ENCODE data around the gene RHOD. TPM values are rescaled to one million over a fixed set of nuclear protein-coding genes. Genes with fewer than 3 reads are reported as not detected.

RHOD gene
- total and polyA plus RNA-seq, 2 donors from 2014 or later: 20.9 to 50.2 TPM

DNA sequence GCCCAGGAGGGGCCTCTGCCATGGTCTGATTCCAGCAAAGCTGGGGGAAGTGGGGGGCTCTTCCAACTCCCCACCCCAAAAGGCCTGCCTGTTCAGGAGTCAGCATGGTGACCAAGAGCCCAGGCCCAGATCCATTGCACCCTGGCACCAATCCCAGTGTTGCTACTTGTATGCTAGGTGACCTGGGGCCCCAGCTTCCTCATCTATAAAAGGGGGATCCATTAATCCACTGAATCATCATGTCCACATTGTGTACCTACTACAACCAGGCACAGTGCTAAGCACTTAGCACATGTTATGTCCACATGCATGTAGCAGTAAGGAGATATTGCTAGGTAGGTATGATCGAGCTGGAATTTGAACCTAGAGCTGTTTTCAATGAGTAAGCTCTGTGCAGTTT is 31.7 kb upstream of the RHOD start:
- intact Hi-C loops (cut with DNase I): no loop called here
- TF ChIP-seq CTCF (IDR thresholded peaks at IDR 0.05; ENCODE audit: borderline replicate concordance, extremely low read depth, insufficient read depth): no peak
- Histone ChIP-seq H3K27ac (ENCODE audit: low read depth in 2 of 2, low read length in 2 of 2) (no peak overlapping the region), H3K4me3 (ENCODE audit: low read length in 3 of 3) (no peak overlapping the region), H3K4me1 (ENCODE audit: control insufficient read depth in 2 of 3, insufficient read depth in 2 of 3, low read depth in 1 of 3, low read length in 3 of 3) (peaks cover 0 to 5% (median 5%) of the 10 kb centered on the region in 3 donors), H3K27me3 (ENCODE audit: control insufficient read depth, insufficient read depth, low read length) (peaks cover 2% of the 10 kb centered on the region), H3K9me3 (ENCODE audit: control insufficient read depth in 2 of 3, insufficient read depth in 1 of 3, low read length in 3 of 3) (no peaks in the 10 kb centered on the region), H3K36me3 (ENCODE audit: control insufficient read depth in 2 of 3, insufficient read depth in 3 of 3, low read length in 3 of 3) (no peaks in the 10 kb centered on the region), H3K9ac (ENCODE audit: low read length in 3 of 3) (no peak overlapping the region)
- DNase-seq (no peak), FAIRE-seq (no peak)

DNA sequence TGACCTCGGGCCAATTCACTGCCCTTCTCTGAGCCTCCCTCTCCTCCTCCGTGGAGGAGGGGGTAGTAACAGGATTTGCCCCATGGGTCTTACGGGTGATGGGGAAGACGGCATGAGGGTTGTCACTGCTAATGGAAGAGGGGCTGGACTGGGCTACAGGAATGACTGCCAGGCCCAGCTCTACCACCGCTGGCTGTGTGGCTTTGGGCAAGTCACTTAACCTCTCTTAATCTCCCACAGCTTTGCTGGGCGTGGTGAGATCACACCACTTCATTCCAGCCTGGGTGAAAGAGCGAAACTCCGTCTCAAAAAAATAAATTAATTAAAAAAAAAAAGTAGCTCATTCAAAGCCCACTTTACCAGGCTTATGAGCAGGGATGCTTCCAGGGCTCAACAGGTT is 30.9 kb upstream of the RHOD start:
- FAIRE-seq: no peak
- no peak overlapping the region for H3K27ac ChIP-seq (ENCODE audit: low read depth in 2 of 2, low read length in 2 of 2)
- H3K4me3 ChIP-seq (ENCODE audit: low read length in 3 of 3): no peak overlapping the region
- no peaks in the 10 kb centered on the region for H3K9me3 ChIP-seq (ENCODE audit: control insufficient read depth in 2 of 3, insufficient read depth in 1 of 3, low read length in 3 of 3)
- H3K27me3 ChIP-seq (ENCODE audit: control insufficient read depth, insufficient read depth, low read length): peaks cover 2% of the 10 kb centered on the region
- no peak for DNase-seq
- H3K36me3 ChIP-seq (ENCODE audit: control insufficient read depth in 2 of 3, insufficient read depth in 3 of 3, low read length in 3 of 3): no peaks in the 10 kb centered on the region
- no peak overlapping the region for H3K9ac ChIP-seq (ENCODE audit: low read length in 3 of 3)
- no peak for TF ChIP-seq CTCF (IDR thresholded peaks at IDR 0.05; ENCODE audit: borderline replicate concordance, extremely low read depth, insufficient read depth)
- intact Hi-C loops (cut with DNase I): no loop called here
- H3K4me1 ChIP-seq (ENCODE audit: control insufficient read depth in 2 of 3, insufficient read depth in 2 of 3, low read depth in 1 of 3, low read length in 3 of 3): peaks cover 0 to 5% (median 5%) of the 10 kb centered on the region in 3 donors

DNA sequence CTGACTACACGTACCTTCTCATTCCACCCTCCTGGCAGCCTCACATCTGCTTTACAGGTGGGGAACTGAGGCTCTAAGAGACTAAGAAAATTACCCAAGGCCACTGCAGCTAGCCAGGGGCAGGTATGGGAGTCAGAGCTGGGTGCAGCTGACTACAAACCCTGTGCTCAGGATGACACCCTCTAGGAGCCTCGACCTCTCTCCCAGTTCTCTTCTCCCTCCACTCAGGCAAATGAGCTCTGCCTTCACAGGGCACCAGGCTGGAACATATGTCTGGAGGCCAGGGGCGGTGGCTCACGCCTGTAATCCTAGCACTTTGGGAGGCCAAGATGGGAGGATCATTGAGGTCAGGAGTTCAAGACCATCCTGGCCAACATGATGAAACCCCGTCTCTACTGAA is 29.7 kb upstream of the RHOD start:
- Histone ChIP-seq H3K27me3 (ENCODE audit: control insufficient read depth, insufficient read depth, low read length) (peaks cover 2% of the 10 kb centered on the region), H3K4me1 (ENCODE audit: control insufficient read depth in 2 of 3, insufficient read depth in 2 of 3, low read depth in 1 of 3, low read length in 3 of 3) (peaks cover 0 to 5% (median 5%) of the 10 kb centered on the region in 3 donors), H3K27ac (ENCODE audit: low read depth in 2 of 2, low read length in 2 of 2) (no peak overlapping the region), H3K4me3 (ENCODE audit: low read length in 3 of 3) (no peak overlapping the region), H3K9me3 (ENCODE audit: control insufficient read depth in 2 of 3, insufficient read depth in 1 of 3, low read length in 3 of 3) (no peaks in the 10 kb centered on the region), H3K9ac (ENCODE audit: low read length in 3 of 3) (no peak overlapping the region), H3K36me3 (ENCODE audit: control insufficient read depth in 2 of 3, insufficient read depth in 3 of 3, low read length in 3 of 3) (no peaks in the 10 kb centered on the region)
- no peak for FAIRE-seq
- intact Hi-C loops (cut with DNase I): no loop called here
- no peak for TF ChIP-seq CTCF (IDR thresholded peaks at IDR 0.05; ENCODE audit: borderline replicate concordance, extremely low read depth, insufficient read depth)
- DNase-seq: no peak

DNA sequence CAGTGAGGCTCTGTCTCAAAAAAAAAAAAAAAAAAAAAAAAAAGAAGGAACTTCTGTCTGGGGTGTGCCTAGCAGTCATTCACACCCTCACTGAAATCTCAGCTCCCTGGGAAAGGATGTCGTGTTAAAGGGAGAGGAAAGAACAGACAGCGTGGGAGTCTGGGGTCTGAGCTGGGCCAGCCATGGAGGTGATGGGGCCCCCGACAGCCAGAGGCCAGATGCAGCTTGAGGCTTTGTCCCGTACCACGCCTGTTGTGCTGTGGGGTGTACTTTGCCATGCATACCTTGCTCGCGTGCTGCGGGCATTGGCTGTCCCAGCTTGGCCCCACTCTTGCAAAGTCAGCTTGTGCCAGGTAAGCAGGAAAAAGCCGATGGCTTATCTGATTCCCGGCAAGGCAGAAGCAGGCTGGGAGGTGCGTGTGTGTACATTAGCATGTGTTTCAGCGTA is 29.1 kb upstream of the RHOD start:
- no peaks in the 10 kb centered on the region for H3K36me3 ChIP-seq (ENCODE audit: control insufficient read depth in 2 of 3, insufficient read depth in 3 of 3, low read length in 3 of 3)
- intact Hi-C loops (cut with DNase I): no loop called here
- DNase-seq (peak in 2 of 5 donors; percentile 23 to 34), FAIRE-seq (no peak)
- H3K27ac ChIP-seq (ENCODE audit: low read depth in 2 of 2, low read length in 2 of 2): no peak overlapping the region
- H3K9ac ChIP-seq (ENCODE audit: low read length in 3 of 3): no peak overlapping the region
- no peaks in the 10 kb centered on the region for H3K9me3 ChIP-seq (ENCODE audit: control insufficient read depth in 2 of 3, insufficient read depth in 1 of 3, low read length in 3 of 3)
- no peak overlapping the region for H3K4me3 ChIP-seq (ENCODE audit: low read length in 3 of 3)
- peaks cover 2% of the 10 kb centered on the region for H3K27me3 ChIP-seq (ENCODE audit: control insufficient read depth, insufficient read depth, low read length)
- no peak for TF ChIP-seq CTCF (IDR thresholded peaks at IDR 0.05; ENCODE audit: borderline replicate concordance, extremely low read depth, insufficient read depth)
- peaks cover 0 to 5% (median 4%) of the 10 kb centered on the region in 3 donors for H3K4me1 ChIP-seq (ENCODE audit: control insufficient read depth in 2 of 3, insufficient read depth in 2 of 3, low read depth in 1 of 3, low read length in 3 of 3)
